Bronchial smooth muscle cell (primary cell): ENCODE data around the gene AXDND1. TPM values are rescaled to one million over a fixed set of nuclear protein-coding genes. Genes with fewer than 3 reads are reported as not detected.

Experiments
- total RNA-seq: library from RNA; depleted of rRNA; stranded (reverse); fragments of >200 nt; gene quantifications from 2 replicates; pipeline ENCODE4 v1.2.1, GENCODE V29; 2014

AXDND1 gene
- 0.43 and 0.79 TPM in 2 replicates for total RNA-seq

DNA sequence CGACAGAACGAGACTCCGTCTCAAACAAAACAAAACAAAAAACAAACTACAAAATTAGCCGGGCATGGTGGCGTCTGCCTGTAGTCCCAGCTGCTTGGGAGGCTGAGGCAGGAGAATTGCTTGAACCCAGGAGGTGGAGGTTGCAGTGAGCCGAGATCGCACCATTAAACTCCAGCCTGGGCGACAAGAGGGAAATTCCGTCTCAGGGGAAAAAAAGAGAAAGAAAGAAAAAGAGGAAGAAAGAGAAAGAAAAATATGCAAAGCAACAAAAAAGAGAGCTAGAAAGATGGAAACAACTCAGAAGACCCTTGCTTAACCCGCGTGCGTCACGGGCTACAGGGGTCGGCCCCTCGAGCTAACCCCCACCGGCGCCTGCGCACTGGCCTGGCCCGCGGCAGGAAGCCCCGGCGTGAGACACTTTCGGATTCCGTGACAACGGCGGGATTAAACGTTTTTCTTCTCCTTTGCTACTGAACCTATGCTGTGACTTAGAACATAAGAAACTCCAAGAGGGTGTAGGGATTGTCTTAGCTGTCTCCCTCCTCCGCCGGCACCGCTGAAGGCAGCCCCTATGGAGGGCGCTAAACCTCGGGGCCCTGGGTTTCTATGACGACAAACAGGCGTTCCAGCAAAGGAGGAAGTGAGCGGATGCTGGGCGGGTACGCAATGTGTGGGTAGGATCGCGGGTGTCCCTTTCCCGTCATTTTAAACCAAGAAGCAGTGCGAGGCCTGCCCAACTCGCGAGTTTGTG lies at the start of gene AXDND1:
AXDND1 (plus strand) TSS at position 630 of the 751 bp plus-strand sequence. CDS start 539 bp downstream, outside the sequence.

DNA sequence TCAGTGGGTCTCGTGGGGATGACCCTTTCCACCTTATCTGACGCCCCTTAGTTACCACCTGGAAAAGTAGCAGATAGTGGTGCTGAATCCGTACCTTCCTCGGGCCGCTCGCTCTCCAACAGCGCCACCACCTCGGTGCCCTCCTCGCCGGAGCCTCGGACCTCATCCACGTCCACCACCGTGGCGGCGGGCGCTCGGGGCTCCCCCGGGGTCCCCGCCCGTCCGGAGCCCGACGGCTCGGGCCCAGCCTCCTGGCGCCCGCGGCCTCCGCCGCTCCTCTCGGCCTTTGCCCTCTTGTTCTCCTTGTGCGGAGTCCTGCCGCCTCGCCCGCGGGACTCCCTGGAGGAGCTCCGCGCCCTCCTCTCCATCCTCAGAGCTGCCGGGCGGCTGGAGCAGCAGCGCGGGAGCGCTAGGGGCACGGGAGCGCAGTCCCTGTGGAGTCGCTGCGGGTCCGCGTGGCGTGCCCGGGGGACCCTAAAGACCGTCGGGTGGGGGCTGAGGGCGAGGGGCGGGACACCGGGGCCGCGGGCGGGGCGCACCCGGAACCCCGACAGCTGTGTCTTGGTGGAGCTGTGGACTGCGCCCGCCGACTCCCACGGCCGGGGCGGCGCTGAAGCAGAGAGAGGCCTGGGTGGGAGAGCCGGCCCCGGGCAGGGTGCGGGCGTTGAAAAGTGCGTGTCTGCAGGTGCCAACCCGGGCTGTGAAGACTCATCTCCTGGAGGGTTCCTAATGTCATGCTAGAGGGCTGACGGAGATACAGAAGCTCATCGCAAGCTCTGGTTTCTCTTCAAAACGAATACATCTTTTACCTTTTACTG lies 209.9 kb downstream of the AXDND1 start, which contains the start of gene NPHS2:
NPHS2 (minus strand) TSS at position 452 of the 818 bp plus-strand sequence; CDS start at position 368, 84 bp downstream.

DNA sequence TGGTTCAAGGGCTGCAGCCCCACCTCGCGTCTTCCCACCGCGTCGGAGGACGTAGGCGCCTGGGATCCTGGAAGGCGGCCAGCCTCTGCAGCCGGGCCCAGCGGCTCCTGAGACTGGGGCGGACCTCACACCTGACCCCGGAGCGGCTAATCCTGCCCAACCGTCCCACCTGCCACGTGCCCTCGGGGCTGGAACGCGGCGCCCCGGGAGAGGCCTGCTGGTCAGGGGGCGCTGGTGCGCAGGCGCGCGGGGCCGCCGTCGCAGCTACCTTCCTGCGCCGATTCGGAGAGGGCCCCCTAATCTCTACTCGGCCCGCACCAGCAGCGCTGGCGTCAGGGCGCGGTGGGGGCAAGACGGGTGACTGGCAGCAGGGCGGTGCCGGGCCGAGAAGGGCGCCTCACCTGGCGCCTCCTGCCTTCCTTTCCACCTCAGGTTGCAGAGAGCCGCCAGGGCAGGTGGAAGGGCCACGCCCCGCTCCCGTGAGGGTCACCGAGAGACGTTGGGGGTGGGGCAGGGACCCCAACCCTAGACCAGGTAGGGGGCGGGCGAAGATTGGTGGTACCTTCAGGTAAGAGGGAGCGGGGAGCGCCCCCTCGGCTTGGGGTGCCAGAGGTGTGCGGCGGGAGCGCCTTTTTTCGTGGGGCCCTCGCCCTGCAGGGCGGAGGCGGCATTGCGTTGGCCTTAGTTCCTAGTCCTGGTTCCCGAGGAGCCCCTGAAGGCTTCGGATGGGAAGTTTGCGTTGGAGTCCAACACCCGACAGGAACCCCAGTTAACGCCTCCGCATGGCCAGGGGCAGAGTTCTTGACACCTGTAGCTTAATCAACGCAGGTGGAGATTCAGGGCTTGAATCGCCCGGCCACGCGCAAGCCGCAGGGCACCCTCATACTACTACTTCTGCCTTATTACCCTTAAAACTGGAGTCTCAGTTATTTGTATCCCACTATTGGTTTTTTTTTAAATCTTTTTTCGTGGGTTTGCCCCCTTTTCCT lies 226.1 kb downstream of the AXDND1 start, which contains the start of gene TDRD5:
TDRD5 (plus strand) TSS at position 241 of the 989 bp plus-strand sequence. CDS start 784 bp downstream, outside the sequence.

Other genes with a start within 250 kb of the AXDND1 start
- gene ABL2, start 136.3 kb upstream of the AXDND1 start, total RNA-seq: 14.9 and 24.6 TPM in 2 replicates
- gene SOAT1, start 72.2 kb upstream of the AXDND1 start, total RNA-seq: 26.6 and 27.6 TPM in 2 replicates
- gene NPHS2, start 210.0 kb downstream of the AXDND1 start, total RNA-seq: not detected in 2 replicates
- not detected in 2 replicates for gene TDRD5, start 225.9 kb downstream of the AXDND1 start, total RNA-seq